Measurements from ENCODE around the gene LEO1. TPM values are rescaled to one million over a fixed set of nuclear protein-coding genes. Genes with fewer than 3 reads are reported as not detected.
A peak's percentile ranks its signal among the peaks of the same experiment; 100 is the strongest.

LEO1 gene
- total and polyA plus RNA-seq, 2 of the 13 experiments (the other 11 are each of a cell fraction or from before 2014, with no cell fraction given), result 17.0 to 60.3 TPM

GRCh38 chr15:51971375-51972133 lies at the start of gene LEO1 (continued):
- TF ChIP-seq ZNF816 (CRISPR knock-in tag; IDR thresholded peaks at IDR 0.05; ENCODE audit: borderline replicate concordance) (no peak), ZNF503 (CRISPR knock-in tag; IDR thresholded peaks at IDR 0.05) (0 out of 2 replicates have a peak, but pooled peaks have one; percentile 53), BORCS8-MEF2B (CRISPR knock-in tag; IDR thresholded peaks at IDR 0.05) (peak; percentile 19; the same call in 1 of the 2 replicates), ZNF772 (CRISPR knock-in tag; IDR thresholded peaks at IDR 0.05) (peak; percentile 60; the same call in 1 of the 2 replicates), ZNF282 (IDR thresholded peaks at IDR 0.05; ENCODE audit: partially characterized antibody) (no peak), ZNF775 (CRISPR knock-in tag; IDR thresholded peaks at IDR 0.05; ENCODE audit: borderline replicate concordance) (0 out of 2 replicates have a peak, but pooled peaks have one; percentile 62), ZNF781 (CRISPR knock-in tag; IDR thresholded peaks at IDR 0.05; ENCODE audit: borderline replicate concordance, not compliant biosample characterization) (peak; percentile 82), FUBP1 (CRISPR knock-in tag; IDR thresholded peaks at IDR 0.05; ENCODE audit: borderline replicate concordance) (no peak), HINFP (CRISPR knock-in tag; IDR thresholded peaks at IDR 0.05; ENCODE audit: low read depth) (peak; percentile 94), ZNF790 (CRISPR knock-in tag; IDR thresholded peaks at IDR 0.05; ENCODE audit: borderline replicate concordance) (peak; percentile 88; the same call in 1 of the 2 replicates), FOXO1 (CRISPR knock-in tag; IDR thresholded peaks at IDR 0.05) (no peak; the same call in 1 of the 2 replicates), ZNF83 (CRISPR knock-in tag; IDR thresholded peaks at IDR 0.05; ENCODE audit: borderline replicate concordance) (no peak), ZBTB37 (CRISPR knock-in tag; IDR thresholded peaks at IDR 0.05) (no peak), HIC2 (CRISPR knock-in tag; IDR thresholded peaks at IDR 0.05; ENCODE audit: low read depth) (peak; percentile 58; the same call in 1 of the 2 replicates), SNAI1 (CRISPR knock-in tag; IDR thresholded peaks at IDR 0.05; ENCODE audit: borderline replicate concordance) (peak; percentile 20; the same call in 1 of the 2 replicates), ZNF556 (CRISPR knock-in tag; IDR thresholded peaks at IDR 0.05; ENCODE audit: borderline replicate concordance) (peak; percentile 81)
- TF ChIP-seq, protein P1, sequence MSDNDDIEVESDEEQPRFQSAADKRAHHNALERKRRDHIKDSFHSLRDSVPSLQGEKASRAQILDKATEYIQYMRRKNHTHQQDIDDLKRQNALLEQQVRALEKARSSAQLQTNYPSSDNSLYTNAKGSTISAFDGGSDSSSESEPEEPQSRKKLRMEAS (IDR thresholded peaks at IDR 0.05), result no peak; the same call in 1 of the 2 replicates

All from HepG2 (cell line).